Sigmoid colon (tissue), 7 donors: ENCODE data around the gene RGS19. TPM values are rescaled to one million over a fixed set of nuclear protein-coding genes. Genes with fewer than 3 reads are reported as not detected.
A peak's percentile ranks its signal among the peaks of the same experiment; 100 is the strongest.

Source experiments
- DNase-seq: peaks from one replicate; pipeline ENCODE4 v3.0.0-alpha.2; 2019
- H3K27ac ChIP-seq, 4 donors: fragments of 200-600 bp; sonication (generic); one replicate each; pipeline ENCODE4 v1.5.1; 2016 to 2019; ENCODE audit warnings: mild to moderate bottlenecking in 1 of 4
- H3K27me3 ChIP-seq, 3 donors: fragments of 200-600 bp; sonication (generic); one replicate each; pipeline ENCODE4 v1.5.1; 2019; ENCODE audit warnings: mild to moderate bottlenecking in 1 of 3
- H3K36me3 ChIP-seq, 4 donors: fragments of 200-600 bp; sonication (generic); one replicate each; pipeline ENCODE4 v1.5.1; 2016 to 2019
- H3K4me1 ChIP-seq, 4 donors: fragments of 200-600 bp; sonication (generic); one replicate each; pipeline ENCODE4 v1.5.1; 2017 to 2019
- H3K4me3 ChIP-seq, 4 donors: fragments of 200-600 bp; sonication (generic); one replicate each; pipeline ENCODE4 v1.5.1; 2017 to 2019; ENCODE audit warnings: mild to moderate bottlenecking in 2 of 4, moderate library complexity in 1 of 4
- H3K9me3 ChIP-seq, 4 donors: fragments of 200-600 bp in 3 of 4; sonication (generic) in 3 of 4; one replicate each; pipeline versions ENCODE4 v1.5.1 to v1.6.1; 2013 to 2019
- CTCF ChIP-seq, 4 experiments: fragments of 450-650 bp in 3 of 4; fragments of 200-600 bp in 1 of 4; IDR thresholded peaks; one replicate each; pipeline ENCODE4 v1.5.1; 2016 to 2019; ENCODE audit warnings: antibody characterized with exemption in 4 of 4, mild to moderate bottlenecking in 3 of 4, moderate library complexity in 2 of 4
- EP300 ChIP-seq, 4 donors: sonication (generic); formaldehyde crosslinking; IDR thresholded peaks; one replicate each; pipeline ENCODE4 v1.6.1; 2017; ENCODE audit warnings: antibody characterized with exemption in 4 of 4
- POLR2A ChIP-seq, 2 donors: fragments of 450-650 bp; IDR thresholded peaks; one replicate each; pipeline ENCODE4 v1.6.1; 2016; ENCODE audit warnings: antibody characterized with exemption in 2 of 2, mild to moderate bottlenecking in 2 of 2, moderate library complexity in 2 of 2
- POLR2AphosphoS5 ChIP-seq, 4 donors: sonication (generic); formaldehyde crosslinking; IDR thresholded peaks; one replicate each; pipeline ENCODE4 v1.6.1; 2017; ENCODE audit warnings: antibody characterized with exemption in 4 of 4
- WGBS, 2 donors: extraction: QIAGEN DNeasy Blood & Tissue Kit; methylation state at CpG; one replicate each; pipeline ENCODE4 v1.1.7; 2013; 5-methylcytosine and 5-hydroxymethylcytosine counted together
- intact Hi-C: fragments of 100-400 bp; cut with DNase I; formaldehyde crosslinking; loops from one replicate; pipeline ENCODE4 v1.15.1; 2023
- polyA plus RNA-seq, 3 donors: library from polyadenylated mRNA; stranded (reverse); fragments of 200-250 nt; gene quantifications; one replicate each; pipeline ENCODE4 v1.2.3, GENCODE V29; 2013
- total RNA-seq, 4 donors: library from RNA; depleted of rRNA; stranded (reverse); fragments of >200 nt; gene quantifications; one replicate each; pipeline ENCODE4 v1.1.0, GENCODE V29; 2016
- donor health status: healthy with polysubstance abuse.
- donor health status: Bipolar disorder and iron deficiency.
- donor health status: healthy.

Gene RGS19
- total and polyA plus RNA-seq, 7 donors: 7.5 to 22.0 (median 11.6) TPM

- Histone ChIP-seq H3K36me3 (peaks cover 0 to 7% (median 3%) of the 10 kb centered on the region in 4 donors), H3K4me1 (peaks cover 0 to 29% (median 26%) of the 10 kb centered on the region in 4 donors), H3K27ac (peak overlapping the region; percentile 70 to 81 (median 74)), H3K4me3 (peak overlapping the region; percentile 60 to 85 (median 70)), H3K27me3 (peaks cover 3 to 16% (median 3%) of the 10 kb centered on the region in 3 donors), H3K9me3 (no peaks in the 10 kb centered on the region)
- DNase-seq: no peak
- TF ChIP-seq CTCF (IDR thresholded peaks at IDR 0.05) (no peak), EP300 (IDR thresholded peaks at IDR 0.05) (no peak), POLR2A (IDR thresholded peaks at IDR 0.05) (no peak), POLR2AphosphoS5 (IDR thresholded peaks at IDR 0.05) (no peak)
- 7 to 8% methylated on average over 4 of the region's 4 CpGs for WGBS, 2 donors
- intact Hi-C loops: no loop called here
Observed at GRCh38 chr20:64078934-64079272, 415 bp downstream of the RGS19 start.

GRCh38 chr20:64077876-64078551, 1.3 kb downstream of the RGS19 start:
- Histone ChIP-seq H3K36me3 (peaks cover 0 to 11% (median 6%) of the 10 kb centered on the region in 4 donors), H3K4me3 (peak overlapping the region in 3 of 4 donors; percentile 63 to 85 (median 77)), H3K27me3 (peaks cover 0 to 7% (median 0%) of the 10 kb centered on the region in 3 donors), H3K4me1 (peaks cover 0 to 20% (median 17%) of the 10 kb centered on the region in 4 donors), H3K27ac (peak overlapping the region in 2 of 4 donors; percentile 15 to 73), H3K9me3 (no peaks in the 10 kb centered on the region)
- intact Hi-C loops: no loop called here
- no peak for DNase-seq
- no peak for TF ChIP-seq POLR2A (IDR thresholded peaks at IDR 0.05)
- no peak for TF ChIP-seq EP300 (IDR thresholded peaks at IDR 0.05)
- no peak for TF ChIP-seq CTCF (IDR thresholded peaks at IDR 0.05)
- no peak for TF ChIP-seq POLR2AphosphoS5 (IDR thresholded peaks at IDR 0.05)
- WGBS, 2 donors: 36 to 39% methylated on average over 15 of the region's 15 CpGs

DNA sequence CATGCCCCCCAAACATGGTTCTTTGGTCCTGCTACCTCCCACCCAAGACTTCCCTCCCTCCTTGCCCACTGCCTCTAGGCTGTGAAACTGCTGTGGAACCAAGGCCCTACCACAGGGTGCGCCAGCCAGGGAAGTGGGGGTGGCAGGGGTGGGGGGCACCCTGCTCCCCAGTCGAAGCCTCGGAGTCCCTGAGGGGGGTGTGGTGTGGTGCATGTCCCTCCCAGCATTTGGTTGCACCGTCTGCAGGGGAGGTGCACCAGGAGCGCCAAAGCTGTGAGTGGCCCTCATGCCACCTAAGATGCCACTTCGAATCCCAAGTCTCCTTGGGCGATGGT, 1.8 kb downstream of the RGS19 start:
- H3K4me1 ChIP-seq: peaks cover 0 to 16% (median 15%) of the 10 kb centered on the region in 4 donors
- DNase-seq: no peak
- H3K4me3 ChIP-seq: peak overlapping the region in 3 of 4 donors; percentile 2 to 85 (median 77)
- no peak overlapping the region for H3K27ac ChIP-seq
- H3K9me3 ChIP-seq: no peaks in the 10 kb centered on the region
- H3K27me3 ChIP-seq: peaks cover 0 to 2% (median 0%) of the 10 kb centered on the region in 3 donors
- peaks cover 0 to 15% (median 6%) of the 10 kb centered on the region in 4 donors for H3K36me3 ChIP-seq
- TF ChIP-seq CTCF (IDR thresholded peaks at IDR 0.05): no peak
- no peak for TF ChIP-seq EP300 (IDR thresholded peaks at IDR 0.05)
- no peak for TF ChIP-seq POLR2A (IDR thresholded peaks at IDR 0.05)
- TF ChIP-seq POLR2AphosphoS5 (IDR thresholded peaks at IDR 0.05): no peak
- intact Hi-C loops: no loop called here
- WGBS, 2 donors: 45 to 59% methylated on average over 7 of the region's 7 CpGs

DNA sequence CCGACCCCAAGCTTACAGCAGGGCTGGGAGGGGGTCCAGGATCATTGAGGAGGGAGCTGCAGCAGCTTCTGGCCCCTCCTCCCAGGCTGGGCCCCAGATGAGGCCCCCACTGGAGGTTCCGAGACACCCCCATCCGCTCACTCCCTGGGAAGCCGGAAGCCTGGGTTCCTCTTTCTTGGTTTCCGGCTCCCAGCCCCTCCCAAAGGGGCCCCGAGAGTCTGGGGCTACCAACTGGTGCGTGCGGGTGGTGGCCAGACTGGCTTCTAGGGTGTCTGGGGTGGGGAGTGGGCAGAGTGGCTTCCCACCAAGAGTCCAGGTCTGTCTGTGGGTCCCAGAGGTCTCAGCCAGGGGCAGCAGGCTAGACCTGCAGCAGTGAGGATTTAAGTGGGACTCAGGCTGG, 2.2 kb downstream of the RGS19 start:
- Histone ChIP-seq H3K9me3 (no peaks in the 10 kb centered on the region), H3K27ac (no peak overlapping the region), H3K36me3 (peaks cover 0 to 19% (median 6%) of the 10 kb centered on the region in 4 donors), H3K4me3 (peak overlapping the region in 3 of 4 donors; percentile 2 to 85 (median 77)), H3K4me1 (peaks cover 0 to 16% (median 15%) of the 10 kb centered on the region in 4 donors), H3K27me3 (no peaks in the 10 kb centered on the region)
- TF ChIP-seq POLR2A (IDR thresholded peaks at IDR 0.05): no peak
- no peak for TF ChIP-seq POLR2AphosphoS5 (IDR thresholded peaks at IDR 0.05)
- no peak for TF ChIP-seq CTCF (IDR thresholded peaks at IDR 0.05)
- no peak for TF ChIP-seq EP300 (IDR thresholded peaks at IDR 0.05)
- DNase-seq: no peak
- intact Hi-C loops: no loop called here
- WGBS, 2 donors: 49 to 75% methylated on average over 8 of the region's 8 CpGs
